Prostate gland (tissue), 2 donors: ENCODE data around the gene USP11. TPM values are rescaled to one million over a fixed set of nuclear protein-coding genes. Genes with fewer than 3 reads are reported as not detected.
"Not testable (repeated sequence)": the region's sequence is repeated elsewhere in the genome, so short reads cannot be mapped to it uniquely, and the experiment has no call there.

Experiments
- DNase-seq: peaks from one replicate; pipeline ENCODE4 v3.0.0-alpha.2; 2019; ENCODE audit warnings: low spot score
- H3K27ac ChIP-seq, 2 donors: fragments of 200-600 bp; sonication (generic); 2 replicates each; pipeline ENCODE4 v1.5.1; 2017 to 2019
- H3K27me3 ChIP-seq: fragments of 200-600 bp; sonication (generic); replicated peaks from 2 replicates; pipeline ENCODE4 v1.5.1; 2019; ENCODE audit not compliant: insufficient read depth
- H3K36me3 ChIP-seq, 2 donors: fragments of 200-600 bp; sonication (generic); 1 replicate in 1 of 2; 2 replicates in 1 of 2; pipeline versions ENCODE4 v1.5.1 to v1.8.1; 2017 to 2019
- H3K4me1 ChIP-seq: fragments of 200-600 bp; sonication (generic); replicated peaks from 2 replicates; pipeline ENCODE4 v1.5.1; 2019
- H3K4me3 ChIP-seq, 2 donors: fragments of 200-600 bp; sonication (generic); 2 replicates each; pipeline ENCODE4 v1.5.1; 2017 to 2019
- H3K9me3 ChIP-seq: fragments of 200-600 bp; sonication (generic); 2 replicates; pipeline ENCODE4 v1.5.1; 2017
- CTCF ChIP-seq, 4 experiments: fragments of 200-600 bp in 2 of 4; fragments of 450-650 bp in 2 of 4; sonication (generic) in 2 of 4; IDR thresholded peaks; 1 replicate in 3 of 4; 2 replicates in 1 of 4; pipeline ENCODE4 v1.5.1; 2016 to 2019; ENCODE audit warnings: antibody characterized with exemption in 4 of 4, mild to moderate bottlenecking in 2 of 4, moderate library complexity in 2 of 4
- POLR2A ChIP-seq: fragments of 450-650 bp; IDR thresholded peaks from one replicate; pipeline ENCODE4 v1.6.1; 2016; ENCODE audit warnings: antibody characterized with exemption, mild to moderate bottlenecking
- POLR2AphosphoS5 ChIP-seq: sonication (generic); formaldehyde crosslinking; IDR thresholded peaks from one replicate; pipeline ENCODE4 v1.6.1; 2017; ENCODE audit warnings: antibody characterized with exemption
- WGBS: methylation state at CpG from one replicate; pipeline ENCODE4 v1.1.5; 2018; 5-methylcytosine and 5-hydroxymethylcytosine counted together
- intact Hi-C: fragments of 100-400 bp; cut with DNase I; formaldehyde crosslinking; loops from one replicate; pipeline ENCODE4 v1.14.2; 2022
- total RNA-seq, 2 donors: library from RNA; depleted of rRNA; stranded (reverse); fragments of >200 nt; gene quantifications; one replicate each; pipeline ENCODE4 v1.1.0, GENCODE V29; 2016

USP11 gene
- total RNA-seq, 2 donors from 2014 or later: 43.3 to 124 TPM

GRCh38 chrX:47283015-47283771 is 50.4 kb downstream of the USP11 start:
- 16% methylated on average over 10 of the region's 18 CpGs for WGBS
- Histone ChIP-seq H3K27ac (no peak overlapping the region), H3K36me3 (no peaks in the 10 kb centered on the region), H3K4me3 (no peak overlapping the region), H3K9me3 (no peaks in the 10 kb centered on the region), H3K4me1 (no peaks in the 10 kb centered on the region), H3K27me3 (no peaks in the 10 kb centered on the region)
- TF ChIP-seq POLR2AphosphoS5: no peak
- no peak for TF ChIP-seq CTCF (IDR thresholded peaks at IDR 0.05)
- no peak for TF ChIP-seq POLR2A
- intact Hi-C loops: no loop called here
- peak; percentile 3 for DNase-seq

GRCh38 chrX:47284616-47285015 is 51.8 kb downstream of the USP11 start:
- H3K4me3 ChIP-seq, intact Hi-C loops, H3K36me3 ChIP-seq, H3K4me1 ChIP-seq, H3K9me3 ChIP-seq, H3K27ac ChIP-seq, DNase-seq, H3K27me3 ChIP-seq: not testable (repeated sequence)
- 92% methylated on average over 10 of the region's 10 CpGs for WGBS

- intact Hi-C loops: no loop called here
- Histone ChIP-seq H3K4me3 (no peak overlapping the region), H3K27me3 (no peaks in the 10 kb centered on the region), H3K9me3 (no peaks in the 10 kb centered on the region), H3K4me1 (no peaks in the 10 kb centered on the region), H3K27ac (no peak overlapping the region), H3K36me3 (no peaks in the 10 kb centered on the region)
- no peak for DNase-seq
- WGBS: 21% methylated on average over 6 of the region's 6 CpGs
- TF ChIP-seq POLR2AphosphoS5 (no peak), CTCF (IDR thresholded peaks at IDR 0.05) (no peak), POLR2A (no peak)
Measured at GRCh38 chrX:47285836-47286320, 53.1 kb downstream of the USP11 start.

- no peaks in the 10 kb centered on the region for H3K36me3 ChIP-seq
- no peak overlapping the region for H3K27ac ChIP-seq
- no peak for DNase-seq
- H3K4me1 ChIP-seq: no peaks in the 10 kb centered on the region
- intact Hi-C loops: no loop called here
- H3K4me3 ChIP-seq: no peak overlapping the region
- no peak for TF ChIP-seq POLR2A
- TF ChIP-seq CTCF (IDR thresholded peaks at IDR 0.05): no peak
- no peak for TF ChIP-seq POLR2AphosphoS5
- H3K9me3 ChIP-seq: no peaks in the 10 kb centered on the region
- H3K27me3 ChIP-seq: no peaks in the 10 kb centered on the region
- 94% methylated on average over 5 of the region's 5 CpGs for WGBS
Measured at GRCh38 chrX:47293106-47293505, 60.3 kb downstream of the USP11 start.

- Histone ChIP-seq H3K4me3 (no peak overlapping the region), H3K4me1 (no peaks in the 10 kb centered on the region), H3K27me3 (no peaks in the 10 kb centered on the region), H3K27ac (no peak overlapping the region), H3K36me3 (no peaks in the 10 kb centered on the region), H3K9me3 (no peaks in the 10 kb centered on the region)
- DNase-seq: no peak
- no peak for TF ChIP-seq POLR2AphosphoS5
- TF ChIP-seq POLR2A: no peak
- TF ChIP-seq CTCF (IDR thresholded peaks at IDR 0.05): no peak
- WGBS: 46% methylated on average over 5 of the region's 5 CpGs
- intact Hi-C loops: no loop called here
Measured at GRCh38 chrX:47296766-47297365, 64.1 kb downstream of the USP11 start.
